Stimulated activated CD8-positive, alpha-beta memory T cell treated with anti-CD3 and anti-CD28 coated beads, Interleukin-4, amount 100 ng/mL, for 24 hours (primary cell): ENCODE results near the gene MRO.
"Not testable (repeated sequence)": the region's sequence is repeated elsewhere in the genome, so short reads cannot be mapped to it uniquely, and the experiment has no call there.

Experiments
- DNase-seq: peaks from one replicate; pipeline ENCODE4 v3.0.0-alpha.2; 2020; ENCODE audit warnings: low read depth

The MRO gene

DNA sequence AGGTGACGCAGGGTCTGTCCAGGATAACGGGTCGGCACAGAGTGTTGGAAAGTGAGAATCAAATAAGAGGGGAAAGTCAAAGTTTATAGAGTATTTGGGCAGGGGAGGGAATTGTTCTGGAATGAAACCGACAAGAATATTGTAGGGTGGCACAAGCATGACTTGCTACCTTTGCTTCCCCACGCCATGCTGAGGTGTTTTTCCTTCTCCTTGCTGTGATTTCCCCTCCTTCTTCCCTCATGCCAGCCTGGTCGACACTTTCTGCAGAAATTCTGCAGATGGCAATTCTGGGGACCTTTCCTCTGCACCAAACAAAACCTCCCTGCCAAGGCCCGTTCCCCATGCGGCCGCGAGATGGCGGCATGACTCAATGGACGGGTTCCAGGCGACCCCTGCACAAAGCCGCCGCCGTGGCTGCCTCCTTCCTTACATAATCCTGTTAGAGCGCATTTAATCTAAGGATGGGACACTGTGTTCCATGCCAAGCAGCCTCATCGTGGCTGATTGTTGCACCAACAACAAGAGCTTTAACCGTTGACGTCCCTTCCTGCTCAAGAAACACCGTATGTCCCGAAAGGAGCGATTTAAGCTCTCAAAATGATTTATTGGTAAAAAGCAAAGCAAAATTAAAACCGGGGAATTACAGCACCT is at the start of gene MRO:
Gene MRO (minus strand): TSS at position 289 of the 651 bp plus-strand sequence. CDS start 10,616 bp downstream, outside the sequence.
- peak; percentile 68 for DNase-seq

DNA sequence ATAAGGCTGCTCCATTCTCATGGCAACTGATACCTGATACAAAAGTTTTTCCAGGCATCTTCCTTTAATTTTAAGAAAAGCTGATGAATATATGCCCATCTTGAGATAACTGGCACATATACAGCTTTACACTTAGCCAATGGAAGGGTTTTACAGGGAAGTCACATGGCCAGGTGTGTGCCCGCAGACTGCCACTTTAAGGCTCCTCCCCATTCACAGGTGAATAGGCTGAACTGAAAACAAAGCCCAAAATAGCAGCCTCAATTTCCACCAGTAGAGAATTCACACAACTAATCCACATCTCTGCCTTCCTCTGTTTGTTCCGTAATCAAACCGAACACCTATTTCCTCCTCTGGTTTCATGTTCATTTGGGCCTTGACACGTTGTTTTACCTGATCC is 49.3 kb upstream of the MRO start:
- no peak for DNase-seq

DNA sequence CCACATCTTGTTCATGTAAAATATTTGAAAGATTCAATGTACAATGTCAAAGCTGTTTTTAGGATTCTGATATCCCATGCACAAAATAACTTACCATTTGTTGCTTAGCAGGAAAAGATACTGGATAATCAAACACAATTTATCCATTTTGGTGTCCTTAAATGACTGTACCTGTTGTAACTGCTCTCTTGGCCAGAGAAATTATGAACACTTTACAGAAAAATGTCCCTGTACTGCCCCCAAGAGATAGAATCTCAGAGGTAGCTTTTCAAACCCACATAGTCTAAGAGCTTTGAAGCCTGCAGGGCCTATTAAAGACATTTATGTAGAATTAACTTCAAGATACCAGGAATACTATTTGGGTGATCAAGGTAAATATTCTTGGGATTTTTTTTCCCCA is 46.9 kb upstream of the MRO start:
- DNase-seq = no peak

DNA sequence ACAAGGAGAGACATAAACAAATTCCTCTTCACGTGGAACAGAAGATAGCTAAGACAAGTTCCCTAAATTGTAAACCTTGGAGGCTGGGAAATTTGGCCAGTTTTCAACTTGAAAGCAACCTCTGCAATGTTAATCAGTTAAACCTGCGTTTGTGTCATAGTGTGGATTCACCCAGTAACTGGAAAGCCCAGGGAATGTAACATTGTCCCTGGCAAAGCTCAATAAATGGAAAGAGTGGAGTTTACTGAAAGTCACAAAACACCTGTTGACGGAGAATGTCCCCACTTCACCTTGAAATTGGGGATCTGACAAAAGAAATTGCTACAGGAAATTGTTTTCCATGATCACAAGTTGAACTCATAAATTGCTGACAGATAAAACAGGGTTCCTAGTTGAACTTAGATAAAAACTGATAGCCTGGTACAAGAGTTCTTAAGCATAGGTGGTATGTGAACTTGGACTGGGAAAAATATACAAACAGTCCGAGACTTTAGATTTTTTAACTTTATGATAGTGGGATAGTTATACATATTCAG is 44.1 kb upstream of the MRO start:
- DNase-seq = no peak

DNA sequence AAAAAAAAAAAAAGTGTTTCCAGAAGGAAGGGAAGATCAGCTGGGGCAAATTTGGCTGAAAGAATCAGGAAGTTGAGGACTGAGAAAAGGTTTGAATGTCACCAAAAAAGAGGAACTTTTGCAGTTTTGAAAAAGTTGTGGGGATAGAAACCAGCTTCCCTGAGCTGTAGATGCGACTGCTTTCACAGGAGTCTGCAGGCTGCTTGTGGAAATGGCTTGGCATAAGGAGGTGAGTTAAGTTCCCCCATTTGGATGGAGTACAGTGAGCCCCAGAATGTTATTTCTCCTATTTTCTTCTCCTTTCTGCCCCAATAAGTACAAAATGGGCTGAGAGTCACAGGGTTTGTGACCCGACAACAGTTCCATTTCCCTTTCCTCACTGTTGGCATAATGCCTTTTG is 42.6 kb upstream of the MRO start:
- no peak for DNase-seq

DNA sequence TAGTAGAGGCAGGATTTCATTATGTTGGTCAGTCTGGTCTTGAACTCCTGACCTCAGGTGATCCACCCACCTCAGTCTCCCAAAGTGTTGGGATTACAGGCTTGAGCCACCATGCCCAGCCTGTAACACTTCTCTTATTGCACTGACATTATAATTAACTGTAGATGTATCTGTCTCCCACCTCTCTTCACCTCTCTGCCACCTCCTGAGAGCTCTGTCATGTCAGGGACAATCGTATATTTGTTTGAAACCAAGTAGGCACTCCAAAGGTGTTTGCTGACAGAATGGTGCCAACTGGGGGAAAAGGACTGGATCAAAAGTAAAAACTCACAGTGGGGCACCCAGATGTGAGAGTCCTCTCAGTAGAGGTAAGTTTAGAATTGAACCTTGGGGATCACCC is 41.8 kb upstream of the MRO start:
- DNase-seq = no peak

DNA sequence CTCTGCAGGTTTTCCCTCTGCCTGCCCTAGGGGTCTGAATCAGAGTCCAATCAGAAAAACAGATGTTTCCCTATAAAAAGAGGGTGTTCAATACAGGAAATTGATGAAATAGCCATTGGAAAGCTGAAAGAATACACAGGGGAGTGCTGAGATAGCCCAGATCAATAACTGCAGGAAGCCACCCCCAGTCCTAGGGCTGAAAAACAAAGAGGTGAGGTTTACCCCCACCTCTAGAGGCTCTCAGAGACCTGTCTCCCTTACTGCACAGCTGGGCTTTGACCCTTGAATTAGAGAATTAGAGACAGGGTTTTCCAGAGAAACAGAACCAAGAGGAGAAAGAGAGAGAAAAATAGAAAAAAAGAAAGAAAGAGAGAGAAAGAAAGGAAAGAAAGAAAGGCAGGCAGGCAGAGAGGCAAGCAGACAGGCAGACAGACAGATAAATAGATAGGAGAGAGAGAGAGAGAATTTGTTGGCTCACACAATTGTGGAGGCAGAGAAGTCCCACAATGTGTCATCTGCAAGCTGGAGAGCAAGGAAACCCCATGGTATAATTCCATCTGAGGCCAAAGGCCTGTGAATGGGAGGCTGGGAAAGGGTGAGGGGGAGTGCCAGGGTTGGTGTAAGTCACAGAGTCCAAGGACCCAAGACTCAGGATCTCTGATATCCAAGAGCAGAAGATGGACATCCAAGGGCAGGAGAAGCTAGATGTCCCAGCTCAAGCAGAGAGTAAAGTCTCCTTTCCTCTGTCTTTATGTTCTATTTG is 40.2 kb upstream of the MRO start:
- DNase-seq = no peak

DNA sequence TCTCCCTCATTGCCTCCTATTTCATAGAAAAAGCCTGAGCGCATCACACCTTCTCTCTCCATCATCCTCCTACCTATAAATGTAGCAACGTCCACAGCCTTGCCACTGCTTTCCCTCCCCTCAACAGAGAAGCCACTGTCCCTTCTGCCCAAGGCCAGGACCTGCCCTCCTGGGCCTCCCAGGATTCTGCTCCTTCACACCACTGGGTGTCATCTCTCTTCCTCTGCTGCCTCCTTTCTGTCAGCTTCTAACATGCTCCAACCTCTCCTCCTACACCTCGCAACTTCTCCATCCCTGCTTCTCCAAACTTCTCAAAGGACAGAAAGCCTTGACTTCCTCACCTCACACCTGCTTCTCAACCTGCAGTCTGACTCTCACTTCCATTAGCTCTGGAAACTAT is 37.9 kb upstream of the MRO start:
- DNase-seq = no peak

DNA sequence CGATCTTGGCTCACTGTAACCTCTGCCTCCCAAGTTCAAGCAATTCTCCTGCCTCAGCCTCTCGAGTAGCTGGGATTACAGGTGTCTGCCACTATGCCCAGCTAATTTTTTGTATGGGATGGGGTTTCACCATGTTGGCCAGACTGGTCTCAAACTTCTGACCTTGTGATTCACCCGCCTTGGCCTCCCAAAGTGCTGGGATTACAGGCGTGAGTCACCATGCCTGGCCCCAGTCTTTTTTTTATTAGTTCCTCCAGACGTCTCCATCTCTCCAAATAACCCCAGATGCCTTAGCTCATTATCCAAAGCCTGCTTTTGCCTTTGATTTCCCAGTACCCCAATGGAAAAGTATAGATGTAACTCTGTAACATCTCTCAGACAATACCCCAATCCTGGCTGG is 37.4 kb upstream of the MRO start:
- not testable (repeated sequence) for DNase-seq

DNA sequence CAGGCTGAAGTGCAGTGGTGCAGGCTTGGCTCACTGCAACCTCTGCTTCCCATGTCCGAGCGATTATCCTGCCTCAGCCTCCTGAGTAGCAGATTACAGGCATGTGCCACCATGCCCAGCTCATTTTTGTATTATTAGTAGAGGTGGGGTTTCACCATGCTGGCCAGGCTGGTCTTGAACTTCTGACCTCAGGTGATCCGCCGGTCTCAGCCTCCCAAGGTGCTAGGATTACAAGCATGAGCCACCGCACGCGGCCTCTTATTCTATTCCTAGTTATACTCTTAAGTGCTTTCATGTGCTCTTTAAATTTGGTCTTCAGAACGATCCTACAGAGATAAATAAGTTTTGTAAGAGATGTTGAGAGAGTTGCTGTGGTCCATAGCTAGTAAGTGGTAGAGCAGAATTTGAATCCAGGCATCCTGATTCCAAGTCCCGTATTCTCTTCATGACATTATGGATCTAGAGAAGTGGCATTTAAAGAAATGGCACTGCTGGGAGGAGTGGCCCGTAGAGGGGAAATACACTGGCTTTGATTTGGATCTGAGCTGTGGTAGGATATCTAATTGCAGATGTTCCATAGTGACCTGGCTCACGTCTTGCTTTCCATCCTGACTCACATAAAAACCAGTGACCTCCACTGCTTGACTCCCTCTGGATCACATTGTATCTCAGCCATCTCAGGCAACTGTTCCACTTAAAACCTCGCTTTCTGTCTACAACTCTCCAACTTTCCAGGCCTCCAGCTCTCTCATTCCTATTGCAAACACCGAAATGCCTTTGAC is 36.4 kb upstream of the MRO start:
- DNase-seq = no peak

DNA sequence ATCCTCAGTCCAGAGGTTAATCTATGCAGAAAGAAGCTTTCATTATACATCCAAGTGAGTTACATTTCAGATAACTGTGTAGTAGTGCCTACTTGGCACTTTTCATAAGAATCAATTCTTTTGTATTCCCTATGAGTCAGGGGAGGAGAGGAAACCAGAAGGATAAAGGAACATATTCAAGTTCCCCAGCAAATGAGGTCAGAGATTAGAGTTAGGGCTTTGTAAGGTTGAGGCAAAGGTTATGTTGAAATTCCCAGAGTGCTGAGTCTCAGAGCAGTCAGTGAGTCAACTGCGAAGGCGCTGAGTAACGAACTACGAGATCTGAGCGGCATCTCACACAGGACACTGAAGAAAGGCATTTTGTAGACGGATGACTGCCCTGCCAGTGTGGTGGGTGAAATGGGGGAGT is 34.1 kb upstream of the MRO start:
- DNase-seq = no peak

DNA sequence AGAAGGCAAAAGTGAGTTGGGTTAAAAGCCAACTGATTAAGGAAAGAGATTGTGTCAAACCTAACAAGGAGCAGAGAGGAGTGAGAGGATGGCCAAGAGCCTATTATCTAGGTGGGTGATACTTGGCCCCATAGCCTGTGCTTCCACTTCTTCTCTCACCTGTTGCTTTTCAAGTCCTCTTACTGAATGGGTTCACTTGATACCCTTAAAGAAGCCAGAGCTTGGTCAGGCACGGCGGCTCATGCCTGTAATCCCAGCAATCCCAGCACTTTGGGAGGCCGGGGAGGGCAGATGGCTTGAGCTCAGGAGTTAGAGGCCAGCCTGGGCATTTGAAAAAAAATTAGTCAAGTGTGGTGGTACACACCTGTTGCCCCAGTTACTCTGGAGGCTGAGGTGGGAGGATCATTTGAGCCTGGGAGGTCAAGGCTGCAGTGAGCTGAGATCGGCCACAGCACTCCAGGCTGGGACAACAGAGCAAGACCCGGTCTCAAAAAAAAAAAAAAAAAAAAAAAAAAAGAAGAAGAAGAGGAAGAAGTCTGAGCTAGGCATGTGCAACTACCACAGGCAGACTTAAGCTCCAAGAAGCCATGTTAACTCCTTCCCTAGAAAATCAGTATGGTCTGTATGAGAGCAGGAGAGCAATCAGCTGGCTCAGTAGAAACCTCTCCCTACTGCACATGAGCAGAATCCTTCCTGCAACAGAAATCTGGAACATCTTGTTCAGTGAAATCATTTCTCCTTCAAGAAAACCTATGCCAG is 30.7 kb upstream of the MRO start:
- no peak for DNase-seq

DNA sequence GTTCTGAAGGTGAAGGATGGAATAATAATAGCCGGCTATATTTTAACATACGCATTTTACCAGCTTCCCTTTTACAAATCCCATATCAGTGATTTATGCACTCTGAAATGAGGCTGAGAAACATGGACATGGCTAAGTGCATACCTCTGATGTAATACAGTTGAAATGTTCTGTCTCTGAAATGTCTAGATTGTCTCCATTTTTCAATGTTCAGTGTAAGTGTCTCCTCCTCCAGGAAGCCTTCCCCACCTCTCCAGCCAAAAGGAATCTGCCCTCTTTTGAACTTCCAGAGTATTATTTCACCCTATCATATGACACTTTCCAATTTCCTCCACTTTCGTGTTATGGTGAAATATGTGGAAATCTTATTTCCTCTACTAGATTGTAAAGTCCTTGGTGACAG is 29.6 kb upstream of the MRO start:
- no peak for DNase-seq

DNA sequence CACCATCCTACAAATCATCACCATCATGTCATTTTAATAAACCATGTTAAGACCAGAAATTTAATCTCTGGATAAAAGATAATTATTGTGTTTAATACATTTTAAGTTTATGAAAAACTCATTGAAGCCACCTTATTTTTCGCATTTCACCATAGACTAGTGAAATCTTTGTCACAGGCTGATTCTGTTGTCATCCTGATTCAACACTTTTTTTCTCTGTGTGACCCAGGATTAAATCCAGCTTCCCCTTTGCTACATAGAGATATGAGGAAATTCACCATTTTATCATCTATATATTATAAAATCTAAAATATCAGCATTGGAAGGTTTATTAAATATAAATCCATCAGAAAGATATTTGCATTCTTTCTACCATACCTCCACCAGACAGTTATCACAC is 29.2 kb upstream of the MRO start:
- no peak for DNase-seq

DNA sequence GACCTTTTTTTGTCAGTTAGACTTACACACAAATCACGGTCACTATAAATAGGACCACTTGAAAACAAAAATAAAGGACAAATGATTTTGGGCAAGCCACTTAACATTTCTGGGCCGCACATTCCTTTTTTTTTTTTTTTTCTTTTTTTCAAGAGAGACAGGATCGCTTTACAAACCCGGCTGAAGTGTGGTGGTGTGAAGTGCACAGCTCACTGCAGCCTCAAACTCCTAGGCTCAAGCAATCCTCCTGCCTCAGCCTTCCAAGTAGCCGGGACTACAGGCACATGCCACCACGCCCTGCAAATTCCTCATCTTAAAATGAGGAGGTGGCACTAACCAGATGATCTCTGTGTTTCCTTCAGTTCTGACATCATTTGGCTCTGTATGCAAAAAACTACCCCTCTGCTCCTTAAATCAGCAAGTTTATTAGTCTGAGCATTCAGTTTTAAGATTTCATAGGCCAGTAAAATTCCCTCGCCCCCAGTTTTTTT is 28.3 kb upstream of the MRO start:
- no peak for DNase-seq

DNA sequence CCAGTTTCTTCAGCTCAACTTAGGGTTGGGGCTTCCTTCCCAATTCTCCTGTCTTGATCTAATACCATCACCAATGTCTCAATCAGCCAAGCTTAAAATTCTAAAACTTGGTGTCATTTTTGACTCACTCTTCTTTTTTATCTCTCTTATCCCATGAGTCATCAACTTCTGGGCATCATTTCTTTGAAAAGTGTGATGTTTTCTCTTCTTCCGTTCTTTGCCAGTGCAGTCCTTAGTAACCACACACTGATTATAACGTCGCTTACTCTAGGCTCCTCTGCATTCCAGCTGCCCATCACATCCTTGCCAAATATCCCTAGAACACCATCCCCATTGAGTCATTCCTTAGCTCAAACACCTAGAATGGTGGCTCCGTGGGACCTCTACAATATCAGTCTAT is 27.4 kb upstream of the MRO start:
- no peak for DNase-seq

DNA sequence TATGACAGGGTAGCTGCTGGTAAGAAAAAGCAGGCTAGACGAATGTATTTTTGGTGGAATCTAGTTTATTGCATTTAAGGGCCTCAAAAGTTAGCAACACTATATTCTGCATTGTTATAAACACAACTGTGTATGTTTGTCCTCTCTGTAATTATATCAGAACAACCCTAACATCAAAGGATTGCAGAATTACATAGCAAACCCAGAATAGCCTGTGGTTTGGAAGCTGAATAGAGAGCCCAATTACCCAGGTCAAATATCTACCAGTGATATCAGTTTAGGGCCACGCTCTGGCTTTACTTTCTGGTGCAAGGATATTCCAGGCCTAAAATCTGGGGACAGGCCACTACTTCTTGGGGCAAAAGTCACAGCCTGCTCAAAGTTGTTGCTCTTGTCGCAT is 25.1 kb upstream of the MRO start:
- DNase-seq = no peak

DNA sequence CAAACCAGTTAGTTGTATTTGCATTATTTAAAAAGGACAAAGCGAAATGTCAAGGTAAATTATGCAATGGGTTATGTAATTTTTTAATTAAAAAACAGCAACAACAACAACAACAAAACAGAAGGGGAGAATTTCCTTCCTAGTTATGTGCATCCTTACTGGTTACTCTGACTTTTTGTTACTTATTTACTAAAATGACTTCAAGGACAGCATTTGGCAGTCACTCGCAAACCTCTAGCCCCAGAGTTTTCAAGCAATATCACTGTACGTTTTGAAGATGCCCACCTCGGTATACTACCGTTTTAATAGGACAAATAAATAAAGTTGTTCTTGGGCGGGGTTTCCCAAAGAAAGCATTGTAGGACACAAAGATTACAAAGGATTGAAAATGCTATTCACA is 24.7 kb upstream of the MRO start:
- DNase-seq = no peak

DNA sequence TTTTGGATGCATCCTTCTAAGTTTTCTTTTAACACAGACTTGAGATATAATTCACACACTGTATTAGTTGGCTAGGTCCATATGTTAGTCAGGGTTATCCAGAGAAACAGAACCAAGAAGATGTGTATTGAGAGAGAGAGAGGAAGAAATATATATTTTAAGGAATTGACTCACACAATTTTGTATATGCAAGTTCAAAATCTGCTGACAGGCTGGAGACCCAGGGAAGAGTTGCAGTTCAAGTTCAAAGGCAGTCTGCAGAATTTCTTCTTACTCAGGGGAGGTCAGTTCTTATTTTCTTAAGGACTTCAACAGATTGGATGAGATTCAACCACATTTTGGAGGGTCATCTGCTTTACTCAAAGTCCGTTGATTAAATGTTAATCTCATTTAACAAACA is 23.0 kb upstream of the MRO start:
- DNase-seq = no peak

DNA sequence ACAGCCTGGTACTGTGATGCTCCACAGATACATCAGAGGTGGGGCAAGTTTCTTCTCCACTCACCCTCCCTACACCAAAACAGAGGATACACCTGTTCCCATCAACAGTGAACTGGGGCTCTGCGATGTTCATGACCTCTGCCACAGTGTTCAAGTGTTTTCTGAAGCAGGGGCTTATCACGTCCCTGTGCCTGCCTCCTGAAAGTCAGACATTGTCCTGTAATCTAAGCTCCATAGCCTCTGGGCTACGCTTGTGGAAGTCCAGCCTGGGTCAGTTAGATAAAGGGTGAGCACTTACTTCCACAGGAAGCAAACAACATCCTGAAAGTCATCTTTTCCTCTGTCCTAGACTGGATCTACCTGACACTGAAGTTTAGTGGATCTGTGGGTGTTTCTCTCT is 20.2 kb upstream of the MRO start:
- DNase-seq = no peak

DNA sequence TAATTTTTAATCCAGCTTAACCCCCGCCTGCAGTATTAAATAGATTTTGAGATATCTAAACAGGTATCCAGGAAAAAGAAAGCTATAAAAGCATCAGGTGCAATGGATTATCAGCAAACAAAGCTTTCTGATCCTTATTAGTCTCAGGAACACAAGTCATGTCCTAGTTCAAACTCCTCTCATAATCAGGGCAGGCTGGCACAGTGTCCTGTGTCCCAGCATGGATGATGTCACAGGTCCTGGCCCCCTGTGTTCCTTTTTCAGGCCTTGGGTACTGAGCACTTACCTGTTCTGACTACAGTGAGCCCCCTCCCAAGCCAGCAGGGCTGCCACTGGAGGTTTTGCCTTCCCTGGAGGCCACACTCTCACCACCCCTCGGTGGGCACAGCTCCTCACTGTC is 19.5 kb upstream of the MRO start:
- DNase-seq = no peak

DNA sequence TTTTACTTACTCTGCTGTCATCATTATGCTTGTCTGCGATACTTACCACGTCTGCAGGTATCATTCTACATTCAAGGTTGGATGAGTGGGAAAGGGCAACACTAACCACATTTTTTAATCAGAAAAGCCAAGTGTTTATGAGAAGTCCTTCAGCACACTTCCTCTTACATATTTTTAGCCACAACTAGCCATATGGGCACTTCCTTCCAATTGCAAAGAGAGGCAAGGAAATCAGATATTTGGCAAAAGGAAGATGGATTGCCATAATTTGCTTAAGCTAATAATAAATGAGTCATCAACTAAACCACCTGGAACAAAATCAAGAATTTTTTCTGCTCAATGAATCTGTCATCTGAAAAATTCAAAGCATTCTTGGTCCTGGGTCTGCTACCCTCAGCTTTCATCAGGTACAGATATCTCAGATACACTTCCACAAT is 16.7 kb upstream of the MRO start:
- DNase-seq = no peak
